Spleen (tissue), 11 donors: Measurements from ENCODE around the gene ELOVL1. TPM values are rescaled to one million over a fixed set of nuclear protein-coding genes. Genes with fewer than 3 reads are reported as not detected.

Experiments
- DNase-seq: peaks from one replicate; pipeline ENCODE4 v3.0.0-alpha.2; 2020
- H3K27ac ChIP-seq, 8 donors: fragments of 200-600 bp; sonication (generic) in 7 of 8; 1 replicate in 4 of 8; 2 replicates in 4 of 8; pipeline versions ENCODE4 v1.5.0 to v1.8.0; 2016 to 2021; ENCODE audit warnings: inconsistent platforms in 4 of 8, mild to moderate bottlenecking in 4 of 8, moderate library complexity in 1 of 8
- H3K27me3 ChIP-seq, 7 donors: fragments of 200-600 bp; sonication (generic) in 6 of 7; replicated peaks in 1 of 7; 1 replicate in 4 of 7; 2 replicates in 3 of 7; pipeline versions ENCODE4 v1.5.0 to v1.8.0; 2016 to 2021; ENCODE audit warnings: inconsistent platforms in 3 of 7, mild to moderate bottlenecking in 1 of 7
- H3K36me3 ChIP-seq, 6 donors: fragments of 200-600 bp; sonication (generic) in 5 of 6; 1 replicate in 4 of 6; 2 replicates in 2 of 6; pipeline versions ENCODE4 v1.5.0 to v1.8.0; 2016 to 2021; ENCODE audit warnings: inconsistent platforms in 2 of 6
- H3K4me1 ChIP-seq, 6 donors: fragments of 200-600 bp; sonication (generic) in 5 of 6; 1 replicate in 3 of 6; 2 replicates in 3 of 6; pipeline versions ENCODE4 v1.5.0 to v1.8.0; 2016 to 2021; ENCODE audit warnings: inconsistent platforms in 3 of 6
- H3K4me3 ChIP-seq, 8 donors: fragments of 200-600 bp; sonication (generic) in 7 of 8; 1 replicate in 4 of 8; 2 replicates in 4 of 8; pipeline versions ENCODE4 v1.5.0 to v1.8.0; 2016 to 2021; ENCODE audit warnings: inconsistent platforms in 4 of 8, mild to moderate bottlenecking in 4 of 8, moderate library complexity in 2 of 8
- H3K9me3 ChIP-seq, 8 donors: fragments of 200-600 bp; sonication (generic) in 7 of 8; 1 replicate in 4 of 8; 2 replicates in 4 of 8; pipeline versions ENCODE4 v1.5.0 to v1.8.0; 2016 to 2021; ENCODE audit warnings: inconsistent platforms in 4 of 8
- POLR2A ChIP-seq, 3 donors: fragments of 450-650 bp; IDR thresholded peaks; one replicate each; pipeline ENCODE4 v1.5.1; 2017; ENCODE audit warnings: antibody characterized with exemption in 3 of 3, mild to moderate bottlenecking in 1 of 3
- POLR2AphosphoS5 ChIP-seq, 3 donors: sonication (generic); formaldehyde crosslinking; IDR thresholded peaks; one replicate each; pipeline ENCODE4 v1.5.1; 2017; ENCODE audit warnings: antibody characterized with exemption in 3 of 3
- whole genome bisulfite sequencing, 5 donors: extraction: QIAGEN DNeasy Blood & Tissue Kit in 3 of 5; methylation state at CpG; one replicate each; pipeline versions ENCODE4 v1.1.5 to v1.1.7; 2013 to 2018; 5-methylcytosine and 5-hydroxymethylcytosine counted together
- intact Hi-C: fragments of 100-400 bp; cut with DNase I; formaldehyde crosslinking; loops from one replicate; pipeline ENCODE4 v1.15.0; 2023; ENCODE audit warnings: low total_unique reads
- polyA plus RNA-seq, 3 donors: library from polyadenylated mRNA; stranded (reverse); fragments of 200-250 nt; gene quantifications; one replicate each; pipeline ENCODE4 v1.2.1, GENCODE V29; 2013
- total RNA-seq, 7 donors: library from RNA; depleted of rRNA in 3 of 7; stranded (reverse); fragments of >200 nt in 3 of 7; fragmentation: NEBNext Ultra II Directional in 4 of 7; extraction: Animal tissue kit (Norgen Biotek cat#: 25700) in 4 of 7; gene quantifications; one replicate each; pipeline versions ENCODE4 v1.1.0 to v1.2.1, GENCODE V29; 2016 to 2021
- TF ChIP-seq, protein P1 (sequence below), 11 experiments: fragments of 200-600 bp in 7 of 11; fragments of 450-650 bp in 4 of 11; sonication (generic) in 4 of 11; IDR thresholded peaks in 8 of 11; conservative IDR thresholded peaks in 3 of 11; 1 replicate in 7 of 11; 2 replicates in 4 of 11; pipeline versions ENCODE4 v1.4.0 to v1.8.0; 2016 to 2021; ENCODE audit warnings: antibody characterized with exemption in 11 of 11, inconsistent platforms in 4 of 11, mild to moderate bottlenecking in 1 of 11
- donor health status: healthy with polysubstance abuse.
- donor health status: DM: no; HTN: no; CAD: no; lungs with moderate emphysema.
- donor health status: DM: no; HTN: no; CAD: no.
- donor health status: Bipolar disorder and iron deficiency.
- donor health status: healthy.
- donor health status: DM: no; HTN: no; CAD: no.
- donor health status: DM: yes; HTN: yes; CAD: no.

ELOVL1 gene
- total and polyA plus RNA-seq, 10 donors: 38.7 to 78.7 (median 53.3) TPM

DNA sequence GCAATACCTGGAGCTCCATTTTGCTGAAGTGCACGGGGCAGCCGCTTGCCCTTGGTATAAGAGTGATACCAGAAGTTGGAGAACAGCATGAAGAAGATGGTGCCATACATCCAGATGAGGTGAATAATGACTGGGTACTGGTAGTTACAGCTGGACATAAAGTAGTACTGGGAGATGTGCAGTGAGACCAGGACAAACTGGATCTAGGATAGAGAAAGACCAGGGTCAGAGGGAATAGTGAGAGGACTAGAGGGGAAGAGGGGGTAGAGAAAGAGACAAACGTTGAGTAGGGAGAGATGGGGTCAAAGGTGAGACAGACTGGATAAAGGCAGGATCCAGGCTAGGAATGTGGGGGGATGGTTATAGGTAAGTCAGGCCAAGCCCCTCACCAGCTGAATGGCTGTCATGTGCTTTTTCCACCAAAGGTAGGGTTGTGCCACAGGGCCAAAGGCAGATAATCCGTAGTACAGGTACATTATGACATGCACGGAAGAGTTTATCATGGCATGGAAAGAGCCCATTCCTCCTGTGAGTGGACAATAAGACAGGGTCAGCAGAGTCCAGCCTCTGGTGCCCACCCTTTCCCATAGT lies 3.8 kb downstream of the ELOVL1 start:
- Histone ChIP-seq H3K27ac (peak overlapping the region in 2 of 8 donors; percentile 2 to 46), H3K9me3 (no peaks in the 10 kb centered on the region), H3K27me3 (no peaks in the 10 kb centered on the region), H3K4me1 (peaks cover 18 to 84% (median 41%) of the 10 kb centered on the region in 6 donors), H3K4me3 (no peak overlapping the region), H3K36me3 (peaks cover 6 to 59% (median 41%) of the 10 kb centered on the region in 6 donors)
- TF ChIP-seq, protein P1, sequence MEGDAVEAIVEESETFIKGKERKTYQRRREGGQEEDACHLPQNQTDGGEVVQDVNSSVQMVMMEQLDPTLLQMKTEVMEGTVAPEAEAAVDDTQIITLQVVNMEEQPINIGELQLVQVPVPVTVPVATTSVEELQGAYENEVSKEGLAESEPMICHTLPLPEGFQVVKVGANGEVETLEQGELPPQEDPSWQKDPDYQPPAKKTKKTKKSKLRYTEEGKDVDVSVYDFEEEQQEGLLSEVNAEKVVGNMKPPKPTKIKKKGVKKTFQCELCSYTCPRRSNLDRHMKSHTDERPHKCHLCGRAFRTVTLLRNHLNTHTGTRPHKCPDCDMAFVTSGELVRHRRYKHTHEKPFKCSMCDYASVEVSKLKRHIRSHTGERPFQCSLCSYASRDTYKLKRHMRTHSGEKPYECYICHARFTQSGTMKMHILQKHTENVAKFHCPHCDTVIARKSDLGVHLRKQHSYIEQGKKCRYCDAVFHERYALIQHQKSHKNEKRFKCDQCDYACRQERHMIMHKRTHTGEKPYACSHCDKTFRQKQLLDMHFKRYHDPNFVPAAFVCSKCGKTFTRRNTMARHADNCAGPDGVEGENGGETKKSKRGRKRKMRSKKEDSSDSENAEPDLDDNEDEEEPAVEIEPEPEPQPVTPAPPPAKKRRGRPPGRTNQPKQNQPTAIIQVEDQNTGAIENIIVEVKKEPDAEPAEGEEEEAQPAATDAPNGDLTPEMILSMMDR (IDR thresholded peaks at IDR 0.05 in 8 of 11, conservative IDR thresholded peaks at IDR 0.05 in 3 of 11): no peak
- no peak for TF ChIP-seq POLR2A (IDR thresholded peaks at IDR 0.05)
- TF ChIP-seq POLR2AphosphoS5 (IDR thresholded peaks at IDR 0.05): no peak
- WGBS, 5 donors: 86 to 91% (median 86%) methylated on average over 5 of the region's 5 CpGs
- intact Hi-C loops: no loop called here
- no peak for DNase-seq

DNA sequence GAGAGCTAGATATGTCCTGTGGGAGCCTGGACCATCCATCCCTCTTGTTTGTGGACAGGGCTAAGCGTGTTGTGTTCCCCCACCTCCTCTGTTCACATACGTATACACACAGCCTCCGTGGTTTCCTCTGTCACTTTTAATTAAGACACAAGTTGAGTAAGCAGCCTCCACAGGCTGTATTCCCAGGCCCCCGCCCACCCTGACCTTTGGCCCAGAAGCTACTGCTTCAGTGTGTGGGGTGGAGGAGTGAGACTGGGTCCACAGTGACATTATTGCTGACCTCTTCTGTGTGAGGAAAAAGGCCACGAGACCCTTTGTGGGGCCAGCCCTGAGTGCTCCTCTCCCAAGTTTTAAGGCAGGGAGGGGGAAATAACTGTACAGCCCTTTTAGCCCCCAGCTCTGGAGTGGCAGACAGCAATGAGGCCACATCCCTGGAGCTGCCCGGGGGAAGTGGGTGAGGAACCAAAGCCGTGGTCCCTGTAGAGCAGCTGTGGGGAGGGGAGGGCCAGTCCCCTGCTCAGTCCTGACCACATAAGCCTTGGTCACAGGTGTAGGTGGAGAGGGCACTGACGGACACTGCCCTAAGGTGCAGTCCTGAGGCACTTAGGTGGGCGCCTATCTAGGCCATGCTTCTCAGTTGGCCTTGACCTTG lies 4.4 kb downstream of the ELOVL1 start:
- intact Hi-C loops: no loop called here

GRCh38 chr1:43360616-43361015 lies 7.2 kb downstream of the ELOVL1 start:
- no peak for DNase-seq
- Histone ChIP-seq H3K4me1 (peaks cover 12 to 70% (median 30%) of the 10 kb centered on the region in 6 donors), H3K36me3 (peaks cover 6 to 58% (median 41%) of the 10 kb centered on the region in 6 donors), H3K27me3 (no peaks in the 10 kb centered on the region), H3K4me3 (no peak overlapping the region), H3K9me3 (no peaks in the 10 kb centered on the region), H3K27ac (no peak overlapping the region)
- intact Hi-C loops: no loop called here
- 58 to 75% (median 68%) methylated on average over 4 of the region's 4 CpGs for WGBS, 5 donors
- TF ChIP-seq POLR2AphosphoS5 (IDR thresholded peaks at IDR 0.05): peak in 2 of 3 donors; percentile 8 to 38
- TF ChIP-seq, protein P1 (IDR thresholded peaks at IDR 0.05 in 8 of 11, conservative IDR thresholded peaks at IDR 0.05 in 3 of 11): no peak

More for the DNA sequence above, 4.4 kb downstream of the ELOVL1 start:
- H3K27me3 ChIP-seq: no peaks in the 10 kb centered on the region
- peak overlapping the region in 2 of 8 donors; percentile 2 to 46 for H3K27ac ChIP-seq
- DNase-seq: no peak
- H3K4me3 ChIP-seq: no peak overlapping the region
- TF ChIP-seq POLR2AphosphoS5 (IDR thresholded peaks at IDR 0.05): no peak
- TF ChIP-seq, protein P1 (IDR thresholded peaks at IDR 0.05 in 8 of 11, conservative IDR thresholded peaks at IDR 0.05 in 3 of 11): no peak
- TF ChIP-seq POLR2A (IDR thresholded peaks at IDR 0.05): no peak
- no peaks in the 10 kb centered on the region for H3K9me3 ChIP-seq
- peaks cover 14 to 81% (median 39%) of the 10 kb centered on the region in 6 donors for H3K4me1 ChIP-seq
- WGBS, 5 donors: 58 to 75% (median 66%) methylated on average over 9 of the region's 9 CpGs
- peaks cover 6 to 59% (median 41%) of the 10 kb centered on the region in 6 donors for H3K36me3 ChIP-seq

- no peaks in the 10 kb centered on the region for H3K27me3 ChIP-seq
- H3K4me3 ChIP-seq: peak overlapping the region in 6 of 8 donors; percentile 63 to 78 (median 69)
- 50 to 81% (median 52%) methylated on average over 7 to 11 of the region's 11 CpGs for WGBS, 5 donors
- TF ChIP-seq POLR2AphosphoS5 (IDR thresholded peaks at IDR 0.05) (no peak), POLR2A (IDR thresholded peaks at IDR 0.05) (no peak)
- TF ChIP-seq, protein P1 (IDR thresholded peaks at IDR 0.05 in 8 of 11, conservative IDR thresholded peaks at IDR 0.05 in 3 of 11): no peak
- peak overlapping the region in 2 of 8 donors; percentile 88 to 96 for H3K27ac ChIP-seq
- peaks cover 5 to 50% (median 34%) of the 10 kb centered on the region in 6 donors for H3K36me3 ChIP-seq
- no peaks in the 10 kb centered on the region for H3K9me3 ChIP-seq
- no peak for DNase-seq
- peaks cover 12 to 63% (median 23%) of the 10 kb centered on the region in 6 donors for H3K4me1 ChIP-seq
- intact Hi-C loops: no loop called here
Measured at GRCh38 chr1:43359696-43360095, 8.1 kb downstream of the ELOVL1 start.
